ENCODE results near the gene PAX7.

GRCh38 chr1:18588093-18588492, 42.6 kb upstream of the PAX7 start:
- no peak for TF ChIP-seq CTCF (IDR thresholded peaks at IDR 0.05; ENCODE audit: extremely low read depth in 1 of 2, insufficient read depth in 1 of 2, low read depth in 1 of 2, low read length in 2 of 2)
- TF ChIP-seq EZH2 (IDR thresholded peaks at IDR 0.05; ENCODE audit: borderline replicate concordance, low read depth, low read length, severe bottlenecking): no peak
- no peak for TF ChIP-seq MAX (IDR thresholded peaks at IDR 0.05; ENCODE audit: insufficient read depth, insufficient read length)
- TF ChIP-seq MYC (IDR thresholded peaks at IDR 0.05; ENCODE audit: low read depth, low read length): no peak
- TF ChIP-seq POLR2AphosphoS5 (IDR thresholded peaks at IDR 0.05; ENCODE audit: insufficient read depth, low read depth, low read length): no peak
- TF ChIP-seq POLR2A (IDR thresholded peaks at IDR 0.05; ENCODE audit: low read depth, low read length): no peak
- TF ChIP-seq JUN (IDR thresholded peaks at IDR 0.05; ENCODE audit: borderline replicate concordance, insufficient read depth, insufficient read length, low read depth): no peak
- no peak for TF ChIP-seq GATA2 (IDR thresholded peaks at IDR 0.05; ENCODE audit: insufficient read depth, insufficient read length, low read depth, low read length)
